ENCODE data around the gene CLASP1. TPM values are rescaled to one million over a fixed set of nuclear protein-coding genes. Genes with fewer than 3 reads are reported as not detected.

Gene CLASP1
- total and polyA plus RNA-seq, 2 of the 8 experiments (the other 6 are each of a cell fraction or from before 2014, with no cell fraction given) = 7.3 to 53.9 TPM

- TF ChIP-seq CHD7 (IDR thresholded peaks at IDR 0.05; ENCODE audit: insufficient replicate concordance, low read length) = no peak
- no peak for TF ChIP-seq KDM1A (IDR thresholded peaks at IDR 0.05; ENCODE audit: borderline replicate concordance, low read length)
- TF ChIP-seq CEBPB (IDR thresholded peaks at IDR 0.05; ENCODE audit: low read depth, low read length) = no peak
- TF ChIP-seq ZNF274 (IDR thresholded peaks at IDR 0.05; ENCODE audit: borderline replicate concordance, extremely low read depth, low read length) = no peak
- no peak for TF ChIP-seq BACH1 (IDR thresholded peaks at IDR 0.05; ENCODE audit: low read length)
- no peak for TF ChIP-seq HDAC6 (IDR thresholded peaks at IDR 0.05; ENCODE audit: low read depth, low read length)
- no peak for TF ChIP-seq MAFK (IDR thresholded peaks at IDR 0.05; ENCODE audit: low read depth, low read length)
- TF ChIP-seq RBBP5 (IDR thresholded peaks at IDR 0.05; ENCODE audit: borderline replicate concordance, low read depth, low read length) = no peak
- no peak for TF ChIP-seq BCL11A (IDR thresholded peaks at IDR 0.05; ENCODE audit: low read depth in 2 of 2, low read length in 2 of 2)
- no peak for TF ChIP-seq TCF12 (IDR thresholded peaks at IDR 0.05; ENCODE audit: low read depth, low read length)
- no peak for TF ChIP-seq GABPA (IDR thresholded peaks at IDR 0.05; ENCODE audit: borderline replicate concordance, insufficient read depth, low read length)
- no peak for TF ChIP-seq CBX8 (IDR thresholded peaks at IDR 0.05; ENCODE audit: borderline replicate concordance, low read depth, low read length)
- no peak for TF ChIP-seq POLR2AphosphoS5 (IDR thresholded peaks at IDR 0.05; ENCODE audit: low read depth, low read length)
These were observed 180.3 kb downstream of the CLASP1 start (continued) for GRCh38 chr2:121468936-121469335.

Measured in H1 (cell line).